ENCODE results near the gene KLF15. TPM values are rescaled to one million over a fixed set of nuclear protein-coding genes. Genes with fewer than 3 reads are reported as not detected.

KLF15 gene
- total and polyA plus RNA-seq, 2 experiments from 2014 or later = 3.5 to 19.8 TPM

DNA sequence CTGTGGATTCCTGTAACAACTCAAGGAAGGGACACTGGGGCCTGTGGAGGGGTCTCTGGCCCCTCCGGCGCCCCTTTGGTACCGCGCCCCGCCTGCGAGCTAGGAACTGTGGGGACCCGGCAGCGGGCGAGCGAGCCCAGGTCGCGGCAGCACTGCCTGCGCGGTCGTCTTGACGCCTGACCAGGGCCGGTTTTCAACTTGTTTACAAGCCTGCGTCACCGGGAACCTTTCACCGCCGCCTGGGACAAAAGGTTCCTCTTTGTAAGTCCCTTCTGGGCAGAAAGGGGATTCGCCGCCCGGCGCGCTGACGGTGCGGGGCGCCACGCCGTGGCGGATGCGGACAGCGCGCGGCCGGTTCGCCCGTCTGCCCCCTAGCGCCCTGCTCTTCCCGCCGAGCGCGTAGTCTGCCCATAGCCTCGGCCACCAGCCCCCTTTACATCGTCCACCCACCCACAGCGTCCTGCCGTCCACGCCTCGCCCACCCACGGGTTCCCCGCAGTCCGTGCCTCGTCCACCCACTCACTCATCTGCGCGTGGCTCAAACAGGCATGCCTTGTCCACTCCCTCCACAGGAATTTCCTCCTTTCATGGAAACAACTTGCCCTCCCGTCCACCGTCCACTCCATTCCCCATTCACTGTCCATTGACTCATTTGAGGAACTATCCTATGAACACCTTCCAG is 32.0 kb upstream of the KLF15 start:
- DNase-seq (ENCODE audit: low spot score) (peak; percentile 97), ATAC-seq (peak; percentile 94)
- H3K4me2 ChIP-seq = peak overlapping the region; percentile 79
- no peaks in the 10 kb centered on the region for H3K4me1 ChIP-seq (ENCODE audit: insufficient read depth)
- H2AFZ ChIP-seq = peak overlapping the region; percentile 91
- no peaks in the 10 kb centered on the region for H3K36me3 ChIP-seq (ENCODE audit: insufficient read depth)
- TF ChIP-seq JUNB (IDR thresholded peaks at IDR 0.05; ENCODE audit: unreplicated experiment) = no peak
- no peak for TF ChIP-seq NANOG (IDR thresholded peaks at IDR 0.05; ENCODE audit: borderline replicate concordance)
- no peak for TF ChIP-seq ZNF114 (CRISPR knock-in tag; IDR thresholded peaks at IDR 0.05)
- no peak for TF ChIP-seq REST (IDR thresholded peaks at IDR 0.05; ENCODE audit: unreplicated experiment)
- TF ChIP-seq STAT1 (IDR thresholded peaks at IDR 0.05; ENCODE audit: unreplicated experiment) = no peak
- peak; percentile 83 for TF ChIP-seq CREB1 (CRISPR knock-in tag; IDR thresholded peaks at IDR 0.05; ENCODE audit: low read depth)
- TF ChIP-seq ETS1 (IDR thresholded peaks at IDR 0.05) = no peak
- TF ChIP-seq, protein P1, sequence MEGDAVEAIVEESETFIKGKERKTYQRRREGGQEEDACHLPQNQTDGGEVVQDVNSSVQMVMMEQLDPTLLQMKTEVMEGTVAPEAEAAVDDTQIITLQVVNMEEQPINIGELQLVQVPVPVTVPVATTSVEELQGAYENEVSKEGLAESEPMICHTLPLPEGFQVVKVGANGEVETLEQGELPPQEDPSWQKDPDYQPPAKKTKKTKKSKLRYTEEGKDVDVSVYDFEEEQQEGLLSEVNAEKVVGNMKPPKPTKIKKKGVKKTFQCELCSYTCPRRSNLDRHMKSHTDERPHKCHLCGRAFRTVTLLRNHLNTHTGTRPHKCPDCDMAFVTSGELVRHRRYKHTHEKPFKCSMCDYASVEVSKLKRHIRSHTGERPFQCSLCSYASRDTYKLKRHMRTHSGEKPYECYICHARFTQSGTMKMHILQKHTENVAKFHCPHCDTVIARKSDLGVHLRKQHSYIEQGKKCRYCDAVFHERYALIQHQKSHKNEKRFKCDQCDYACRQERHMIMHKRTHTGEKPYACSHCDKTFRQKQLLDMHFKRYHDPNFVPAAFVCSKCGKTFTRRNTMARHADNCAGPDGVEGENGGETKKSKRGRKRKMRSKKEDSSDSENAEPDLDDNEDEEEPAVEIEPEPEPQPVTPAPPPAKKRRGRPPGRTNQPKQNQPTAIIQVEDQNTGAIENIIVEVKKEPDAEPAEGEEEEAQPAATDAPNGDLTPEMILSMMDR (conservative IDR thresholded peaks at IDR 0.05; ENCODE audit: low read depth in 2 of 2) = peak; percentile 64 to 99
- no peak for TF ChIP-seq EZH2 (IDR thresholded peaks at IDR 0.05; ENCODE audit: low read depth, unreplicated experiment)
- H3K79me2 ChIP-seq (replicated peaks; ENCODE audit: insufficient read depth) = no peaks in the 10 kb centered on the region
- Mint-ChIP-seq H3K27ac (no peak overlapping the region), H3K27me3 (ENCODE audit: insufficient read depth, low read depth, poor library complexity) (peaks cover 20% of the 10 kb centered on the region), H3K36me3 (ENCODE audit: low read depth) (no peaks in the 10 kb centered on the region), H3K9me3 (no peaks in the 10 kb centered on the region; the same call in 2 of the 3 replicates), H3K4me1 (peaks cover 9% of the 10 kb centered on the region), H3K4me3 (peak overlapping the region; percentile 54)
- peak overlapping the region; percentile 49 for H3K4me3 ChIP-seq
- H3K9me2 ChIP-seq (ENCODE audit: insufficient read depth) = no peaks in the 10 kb centered on the region
- peak overlapping the region; percentile 91 for H3K27ac ChIP-seq (ENCODE audit: low read depth)
- peaks cover 22% of the 10 kb centered on the region for H3K27me3 ChIP-seq (ENCODE audit: insufficient read depth)
- H3F3A ChIP-seq (replicated peaks; ENCODE audit: low read depth) = no peaks in the 10 kb centered on the region
- H4K20me1 ChIP-seq (replicated peaks; ENCODE audit: insufficient read depth) = no peaks in the 10 kb centered on the region; the same call in 1 of the 2 replicates
